Measurements from ENCODE around the gene PDE3B. TPM values are rescaled to one million over a fixed set of nuclear protein-coding genes. Genes with fewer than 3 reads are reported as not detected.

PDE3B gene
- total RNA-seq, 1 experiment from 2014 or later, result 4.8 TPM

DNA sequence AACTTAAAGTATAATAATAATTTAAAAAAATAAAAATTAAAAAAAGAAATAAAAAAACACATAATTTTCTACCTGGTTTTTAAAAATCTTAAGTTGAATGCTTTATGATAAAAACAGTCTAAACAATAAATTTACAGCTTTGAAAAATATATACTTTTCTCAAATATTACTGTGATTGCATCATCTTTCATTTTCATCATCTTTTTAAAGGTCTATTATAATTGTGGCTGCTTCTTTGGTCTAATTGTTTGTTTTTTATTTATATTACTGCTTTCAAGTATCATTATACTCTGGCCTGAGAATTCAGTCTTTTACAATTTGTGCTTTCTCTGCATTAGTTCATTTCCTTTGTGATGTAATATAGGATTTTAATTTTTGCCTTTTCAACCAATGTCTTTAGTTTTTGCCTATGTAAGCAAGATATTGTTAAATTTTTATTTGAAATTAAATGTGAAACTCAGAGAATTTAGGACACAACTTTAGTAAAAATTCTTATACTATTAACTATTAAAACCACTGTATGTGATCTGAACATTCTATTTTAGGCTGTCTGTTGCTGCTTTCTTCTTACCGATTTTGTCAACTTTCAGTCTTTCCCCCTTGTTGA lies 241.2 kb downstream of the PDE3B start:
- no peaks in the 10 kb centered on the region for H3K36me3 ChIP-seq (ENCODE audit: insufficient read depth, low read length, poor library complexity, severe bottlenecking)
- no TSS peak for BruUV-seq (replicated peaks)
- no peak for TF ChIP-seq EZH2 (IDR thresholded peaks at IDR 0.05; ENCODE audit: borderline replicate concordance, low read depth, low read length, poor library complexity, severe bottlenecking)
- TF ChIP-seq, protein P1, sequence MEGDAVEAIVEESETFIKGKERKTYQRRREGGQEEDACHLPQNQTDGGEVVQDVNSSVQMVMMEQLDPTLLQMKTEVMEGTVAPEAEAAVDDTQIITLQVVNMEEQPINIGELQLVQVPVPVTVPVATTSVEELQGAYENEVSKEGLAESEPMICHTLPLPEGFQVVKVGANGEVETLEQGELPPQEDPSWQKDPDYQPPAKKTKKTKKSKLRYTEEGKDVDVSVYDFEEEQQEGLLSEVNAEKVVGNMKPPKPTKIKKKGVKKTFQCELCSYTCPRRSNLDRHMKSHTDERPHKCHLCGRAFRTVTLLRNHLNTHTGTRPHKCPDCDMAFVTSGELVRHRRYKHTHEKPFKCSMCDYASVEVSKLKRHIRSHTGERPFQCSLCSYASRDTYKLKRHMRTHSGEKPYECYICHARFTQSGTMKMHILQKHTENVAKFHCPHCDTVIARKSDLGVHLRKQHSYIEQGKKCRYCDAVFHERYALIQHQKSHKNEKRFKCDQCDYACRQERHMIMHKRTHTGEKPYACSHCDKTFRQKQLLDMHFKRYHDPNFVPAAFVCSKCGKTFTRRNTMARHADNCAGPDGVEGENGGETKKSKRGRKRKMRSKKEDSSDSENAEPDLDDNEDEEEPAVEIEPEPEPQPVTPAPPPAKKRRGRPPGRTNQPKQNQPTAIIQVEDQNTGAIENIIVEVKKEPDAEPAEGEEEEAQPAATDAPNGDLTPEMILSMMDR (conservative IDR thresholded peaks at IDR 0.05; ENCODE audit: low read depth, low read length), result no peak
- ChIA-PET CTCF (no interaction called here), POLR2A (ENCODE audit: low non-redundant PET) (no interaction called here)
- H3K9me3 ChIP-seq (ENCODE audit: low read depth, low read length, poor library complexity, severe bottlenecking), result no peaks in the 10 kb centered on the region
- no peaks in the 10 kb centered on the region for H3K27me3 ChIP-seq (replicated peaks; ENCODE audit: insufficient read depth, low read depth, low read length, poor library complexity)
- H3K4me1 ChIP-seq (ENCODE audit: insufficient read depth, low read length, poor library complexity, severe bottlenecking), result no peaks in the 10 kb centered on the region
- no peak overlapping the region for H3K27ac ChIP-seq (ENCODE audit: low read depth, low read length, poor library complexity, severe bottlenecking)
- no peak for DNase-seq (ENCODE audit: low spot score)
- intact Hi-C loops (cut with micrococcal nuclease; ENCODE audit: unreplicated experiment), result no loop called here
- no peak overlapping the region for H3K4me3 ChIP-seq (ENCODE audit: low read depth, low read length, poor library complexity, severe bottlenecking)

GRCh38 chr11:14886513-14886912 lies 242.9 kb downstream of the PDE3B start:
- CTCF ChIA-PET, result no interaction called here
- TF ChIP-seq, protein P1 (conservative IDR thresholded peaks at IDR 0.05; ENCODE audit: low read depth, low read length), result no peak
- TF ChIP-seq EZH2 (IDR thresholded peaks at IDR 0.05; ENCODE audit: borderline replicate concordance, low read depth, low read length, poor library complexity, severe bottlenecking), result no peak
- H3K4me3 ChIP-seq (ENCODE audit: low read depth, low read length, poor library complexity, severe bottlenecking), result no peak overlapping the region
- POLR2A ChIA-PET (ENCODE audit: low non-redundant PET), result no interaction called here
- no peak for DNase-seq (ENCODE audit: low spot score)
- no peaks in the 10 kb centered on the region for H3K9me3 ChIP-seq (ENCODE audit: low read depth, low read length, poor library complexity, severe bottlenecking)
- no TSS peak for BruUV-seq (replicated peaks)
- H3K27ac ChIP-seq (ENCODE audit: low read depth, low read length, poor library complexity, severe bottlenecking), result no peak overlapping the region
- intact Hi-C loops (cut with micrococcal nuclease; ENCODE audit: unreplicated experiment), result no loop called here
- H3K27me3 ChIP-seq (replicated peaks; ENCODE audit: insufficient read depth, low read depth, low read length, poor library complexity), result no peaks in the 10 kb centered on the region
- no peaks in the 10 kb centered on the region for H3K4me1 ChIP-seq (ENCODE audit: insufficient read depth, low read length, poor library complexity, severe bottlenecking)
- no peaks in the 10 kb centered on the region for H3K36me3 ChIP-seq (ENCODE audit: insufficient read depth, low read length, poor library complexity, severe bottlenecking)

- BruUV-seq (replicated peaks), result TSS peak; percentile 53
- Histone ChIP-seq H3K36me3 (ENCODE audit: insufficient read depth, low read length, poor library complexity, severe bottlenecking) (no peaks in the 10 kb centered on the region), H3K4me3 (ENCODE audit: low read depth, low read length, poor library complexity, severe bottlenecking) (peak overlapping the region; percentile 63), H3K27me3 (replicated peaks; ENCODE audit: insufficient read depth, low read depth, low read length, poor library complexity) (no peaks in the 10 kb centered on the region), H3K9me3 (ENCODE audit: low read depth, low read length, poor library complexity, severe bottlenecking) (no peaks in the 10 kb centered on the region), H3K4me1 (ENCODE audit: insufficient read depth, low read length, poor library complexity, severe bottlenecking) (peaks cover 8% of the 10 kb centered on the region), H3K27ac (ENCODE audit: low read depth, low read length, poor library complexity, severe bottlenecking) (peak overlapping the region; percentile 83)
- peak; percentile 90 for DNase-seq (ENCODE audit: low spot score)
- ChIA-PET CTCF (interaction anchor here (1.7 kb wide), 1 partner anchor 17 kb away, joined by 14 read pairs; no protein-coding TSS in a partner anchor), POLR2A (ENCODE audit: low non-redundant PET) (no interaction called here)
- intact Hi-C loops (cut with micrococcal nuclease; ENCODE audit: unreplicated experiment), result loop anchor here (5.0 kb wide), 1 partner anchor 369 kb away; the partner anchor contains the start of gene PSMA1
- no peak for TF ChIP-seq EZH2 (IDR thresholded peaks at IDR 0.05; ENCODE audit: borderline replicate concordance, low read depth, low read length, poor library complexity, severe bottlenecking)
- TF ChIP-seq, protein P1 (conservative IDR thresholded peaks at IDR 0.05; ENCODE audit: low read depth, low read length), result no peak; the same call in 1 of the 2 replicates
These were observed 247.8 kb downstream of the PDE3B start for GRCh38 chr11:14891143-14892035.
